IMR-90 (cell line): Measurements from ENCODE around the gene CKAP4.
A peak's percentile ranks its signal among the peaks of the same experiment; 100 is the strongest.

Source experiments
- BHLHE40 ChIP-seq: fragments of 150-350 bp; IDR thresholded peaks from 2 replicates; pipeline ENCODE4 v1.6.1; 2016; ENCODE audit warnings: mild to moderate bottlenecking, low read depth, low read length
- CTCF ChIP-seq: conservative IDR thresholded peaks from 2 replicates; pipeline ENCODE4 v1.5.1; 2012; ENCODE audit warnings: mild to moderate bottlenecking, low read depth, low read length, improper control_type of control experiment
- ELK1 ChIP-seq: fragments of 150-350 bp; IDR thresholded peaks from 2 replicates; pipeline ENCODE4 v1.6.1; 2016; ENCODE audit warnings: low read depth, mild to moderate bottlenecking, low read length, moderate library complexity, borderline replicate concordance
- POLR2A ChIP-seq: IDR thresholded peaks from 2 replicates; pipeline ENCODE4 v1.6.1; 2012; ENCODE audit warnings: mild to moderate bottlenecking, low read depth, low read length
- RAD21 ChIP-seq: IDR thresholded peaks from 2 replicates; pipeline ENCODE4 v1.6.1; 2012; ENCODE audit warnings: low read length, improper control_type of control experiment
- RCOR1 ChIP-seq: IDR thresholded peaks from 2 replicates; pipeline ENCODE4 v1.6.1; 2012; ENCODE audit warnings: mild to moderate bottlenecking, low read length, improper control_type of control experiment; ENCODE audit not compliant: insufficient replicate concordance

GRCh38 chr12:106288494-106289195 is 40.8 kb upstream of the CKAP4 start:
- no peak for TF ChIP-seq ELK1
- TF ChIP-seq CTCF: no peak
- TF ChIP-seq RCOR1: no peak
- peak; percentile 63; the same call in 1 of the 2 replicates for TF ChIP-seq BHLHE40
- TF ChIP-seq RAD21: no peak
- TF ChIP-seq POLR2A: no peak
